ENCODE data around the gene MIP.

MIP gene

DNA sequence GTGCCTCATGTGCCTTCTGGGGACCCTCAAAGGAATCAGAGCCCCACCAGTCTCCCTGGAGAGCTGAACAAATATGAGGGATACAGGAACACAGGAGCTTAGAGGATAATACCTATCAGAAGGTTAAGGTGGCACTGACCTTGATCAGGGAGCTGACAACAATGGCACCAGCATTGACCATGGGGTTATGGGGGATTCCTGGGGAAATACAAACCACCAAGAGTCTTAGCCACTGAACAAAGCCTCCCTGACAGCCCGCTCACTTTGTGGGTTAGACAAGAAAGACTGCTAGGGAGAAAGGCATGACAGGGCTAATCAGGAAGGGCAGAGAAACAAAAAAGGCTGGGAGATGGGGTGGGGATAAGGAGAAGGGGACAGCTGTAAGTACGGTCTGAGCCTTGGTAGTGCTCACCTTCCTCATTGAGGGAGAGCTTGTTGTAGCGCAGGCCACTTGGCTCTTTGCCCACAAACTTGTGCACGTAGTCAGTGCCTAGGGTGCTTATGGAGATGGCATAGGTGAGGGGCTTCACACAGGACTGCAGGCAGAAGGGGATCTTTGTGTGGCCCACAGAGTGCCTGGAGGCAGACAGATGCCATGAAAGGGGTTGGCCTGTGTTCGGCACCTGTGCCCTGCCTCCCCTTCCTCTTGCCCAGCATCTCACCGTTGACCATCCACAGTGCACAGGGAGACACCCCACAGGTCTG, 23.2 kb upstream of the MIP start:
- ChIA-PET CTCF (interaction anchor here (1.3 to 3.1 kb wide), 3 partner anchors 8 to 288 kb away, joined by 3 to 12 read pairs (median 5); partner anchors contain the start of gene SMARCC2), POLR2A (no interaction called here)

DNA sequence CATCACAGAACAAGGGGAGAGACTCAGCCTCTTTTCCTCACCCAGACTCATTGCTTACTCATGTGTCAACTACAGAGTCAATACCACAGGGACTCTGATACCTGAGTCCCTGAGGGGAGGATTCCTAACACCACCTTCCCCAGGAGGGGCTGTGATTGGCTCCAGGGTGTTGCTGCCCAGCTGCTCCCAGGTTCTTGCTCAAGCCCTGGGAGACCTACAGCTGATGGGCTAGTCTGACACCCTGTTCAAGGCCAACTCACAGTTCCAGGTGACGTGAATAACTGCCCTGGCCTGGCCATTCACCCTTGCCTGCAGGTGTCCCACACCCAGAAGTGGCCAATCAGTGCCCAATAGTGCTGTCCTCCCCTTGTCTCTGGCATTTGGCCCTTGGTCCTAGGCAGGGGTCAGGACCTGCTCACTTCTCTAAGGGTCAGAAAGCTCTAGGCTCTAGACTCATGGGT, 22.5 kb upstream of the MIP start:
- ChIA-PET POLR2A (no interaction called here), CTCF (interaction anchor here (1.3 to 3.1 kb wide), 2 partner anchors 13 to 288 kb away, joined by 3 to 12 read pairs; partner anchors contain the start of gene SMARCC2)
- no peak overlapping the region for H3K4me3 ChIP-seq (ENCODE audit: low read depth, low read length)
- TF ChIP-seq, protein P1, sequence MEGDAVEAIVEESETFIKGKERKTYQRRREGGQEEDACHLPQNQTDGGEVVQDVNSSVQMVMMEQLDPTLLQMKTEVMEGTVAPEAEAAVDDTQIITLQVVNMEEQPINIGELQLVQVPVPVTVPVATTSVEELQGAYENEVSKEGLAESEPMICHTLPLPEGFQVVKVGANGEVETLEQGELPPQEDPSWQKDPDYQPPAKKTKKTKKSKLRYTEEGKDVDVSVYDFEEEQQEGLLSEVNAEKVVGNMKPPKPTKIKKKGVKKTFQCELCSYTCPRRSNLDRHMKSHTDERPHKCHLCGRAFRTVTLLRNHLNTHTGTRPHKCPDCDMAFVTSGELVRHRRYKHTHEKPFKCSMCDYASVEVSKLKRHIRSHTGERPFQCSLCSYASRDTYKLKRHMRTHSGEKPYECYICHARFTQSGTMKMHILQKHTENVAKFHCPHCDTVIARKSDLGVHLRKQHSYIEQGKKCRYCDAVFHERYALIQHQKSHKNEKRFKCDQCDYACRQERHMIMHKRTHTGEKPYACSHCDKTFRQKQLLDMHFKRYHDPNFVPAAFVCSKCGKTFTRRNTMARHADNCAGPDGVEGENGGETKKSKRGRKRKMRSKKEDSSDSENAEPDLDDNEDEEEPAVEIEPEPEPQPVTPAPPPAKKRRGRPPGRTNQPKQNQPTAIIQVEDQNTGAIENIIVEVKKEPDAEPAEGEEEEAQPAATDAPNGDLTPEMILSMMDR (IDR thresholded peaks at IDR 0.05; ENCODE audit: insufficient read depth, low read length, missing control alignments): no peak
- DNase-seq (ENCODE audit: low read depth, low spot score): no peak

More for the DNA sequence above, 23.2 kb upstream of the MIP start:
- TF ChIP-seq, protein P1 (IDR thresholded peaks at IDR 0.05; ENCODE audit: insufficient read depth, low read length, missing control alignments): no peak
- no peak overlapping the region for H3K4me3 ChIP-seq (ENCODE audit: low read depth, low read length)
- DNase-seq (ENCODE audit: low read depth, low spot score): no peak

DNA sequence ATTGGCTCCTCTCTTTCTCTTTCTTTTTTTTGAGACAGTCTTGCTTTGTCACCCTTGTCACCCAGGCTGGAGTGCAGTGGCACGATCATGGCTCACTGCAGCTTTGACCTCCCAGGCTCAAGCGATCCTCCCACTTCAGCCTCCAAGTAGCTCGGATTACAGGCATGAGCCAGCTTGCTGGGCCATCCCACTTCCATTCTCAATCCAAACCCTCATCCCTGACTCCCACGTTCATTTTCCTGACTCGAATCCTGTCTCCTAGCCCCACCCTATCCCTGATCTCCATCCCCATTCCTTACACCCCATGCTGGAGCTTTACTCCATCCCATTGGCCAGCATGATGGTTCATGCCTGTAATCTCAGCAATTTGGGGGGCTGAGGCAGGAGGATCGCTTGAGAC, 21.7 kb upstream of the MIP start:
- no peak overlapping the region for H3K4me3 ChIP-seq (ENCODE audit: low read depth, low read length)
- TF ChIP-seq, protein P1 (IDR thresholded peaks at IDR 0.05; ENCODE audit: insufficient read depth, low read length, missing control alignments): no peak
- CTCF ChIA-PET: interaction anchor here (1.3 to 1.4 kb wide), 2 partner anchors 12 to 38 kb away, joined by 4 to 5 read pairs; no protein-coding TSS in a partner anchor
- no peak for DNase-seq (ENCODE audit: low read depth, low spot score)
- POLR2A ChIA-PET: no interaction called here

DNA sequence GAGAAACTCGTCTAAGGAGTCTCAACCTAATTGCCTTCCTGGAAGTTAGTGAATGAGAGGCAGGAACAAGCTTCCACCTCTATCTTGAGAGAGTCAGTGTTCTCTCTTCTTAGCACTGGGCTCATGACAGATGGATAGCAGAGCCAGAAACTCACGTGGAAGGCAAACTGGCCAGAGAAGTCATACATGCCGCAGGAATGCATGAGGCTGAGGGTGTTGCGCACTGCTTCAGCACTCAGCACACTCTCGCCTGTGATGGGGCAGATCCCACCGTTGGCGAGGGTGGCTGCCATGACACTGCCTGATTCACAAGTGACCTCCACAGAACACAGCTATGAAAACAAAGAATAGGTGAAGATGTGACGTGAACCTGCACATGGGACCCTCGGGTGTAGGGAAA, 19.9 kb upstream of the MIP start:
- TF ChIP-seq, protein P1 (IDR thresholded peaks at IDR 0.05; ENCODE audit: insufficient read depth, low read length, missing control alignments): no peak
- no peak for DNase-seq (ENCODE audit: low read depth, low spot score)
- POLR2A ChIA-PET: no interaction called here
- no peak overlapping the region for H3K4me3 ChIP-seq (ENCODE audit: low read depth, low read length)
- CTCF ChIA-PET: interaction anchor here (0.7 to 3.3 kb wide), 3 partner anchors 10 to 285 kb away, joined by 3 to 17 read pairs (median 3); partner anchors contain the start of gene SMARCC2

DNA sequence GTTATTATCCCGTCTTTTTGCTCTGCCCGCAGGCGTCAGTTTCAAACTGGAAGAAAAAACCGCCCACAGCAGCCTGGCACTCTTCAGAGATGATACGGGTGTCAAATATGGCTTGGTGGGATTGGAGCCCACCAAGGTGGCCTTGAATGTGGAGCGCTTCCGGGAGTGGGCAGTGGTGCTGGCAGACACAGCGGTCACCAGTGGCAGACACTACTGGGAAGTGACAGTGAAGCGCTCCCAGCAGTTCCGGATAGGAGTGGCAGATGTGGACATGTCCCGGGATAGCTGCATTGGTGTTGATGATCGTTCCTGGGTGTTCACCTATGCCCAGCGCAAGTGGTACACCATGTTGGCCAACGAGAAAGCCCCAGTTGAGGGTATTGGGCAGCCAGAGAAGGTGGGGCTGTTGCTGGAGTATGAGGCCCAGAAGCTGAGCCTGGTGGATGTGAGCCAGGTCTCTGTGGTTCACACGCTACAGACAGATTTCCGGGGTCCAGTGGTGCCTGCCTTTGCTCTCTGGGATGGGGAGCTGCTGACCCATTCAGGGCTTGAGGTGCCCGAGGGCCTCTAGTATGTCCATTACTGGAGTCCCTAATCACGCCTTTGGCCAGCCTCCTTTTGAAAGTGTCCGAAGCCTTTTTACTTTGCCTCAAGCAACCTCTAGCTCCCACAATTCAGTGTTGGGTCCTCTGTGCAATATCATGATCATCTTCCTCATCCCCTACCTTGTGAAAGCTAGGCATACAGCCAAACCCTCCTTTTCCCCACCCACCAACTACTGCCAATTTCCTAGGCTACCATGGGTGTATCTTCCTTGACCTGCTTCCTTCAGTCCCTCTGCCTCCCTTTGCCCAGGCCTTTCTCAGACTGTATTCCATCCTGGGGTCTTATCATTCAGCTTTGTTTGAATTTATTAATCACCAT, 14.8 kb upstream of the MIP start:
- H3K4me3 ChIP-seq (ENCODE audit: low read depth, low read length): peak overlapping the region; percentile 84
- DNase-seq (ENCODE audit: low read depth, low spot score): no peak
- ChIA-PET POLR2A (interaction anchor here (0.6 kb wide), 1 partner anchor 254 kb away, joined by 3 read pairs; no protein-coding TSS in a partner anchor), CTCF (interaction anchor here (0.6 to 1.9 kb wide), 7 partner anchors 9 to 211 kb away, joined by 3 to 6 read pairs (median 3); partner anchors contain the start of genes ANKRD52 and MIP)
- TF ChIP-seq, protein P1 (IDR thresholded peaks at IDR 0.05; ENCODE audit: insufficient read depth, low read length, missing control alignments): no peak
